ENCODE results near the gene DRC7. TPM values are rescaled to one million over a fixed set of nuclear protein-coding genes. Genes with fewer than 3 reads are reported as not detected.

The DRC7 gene
- total RNA-seq (not detected), polyA plus RNA-seq (not detected)

GRCh38 chr16:57694725-57695679, at the start of gene DRC7:
Gene DRC7, plus strand, starts transcription at chr16:57694806. Its CDS starts 3,144 bp downstream, at chr16:57697950.
- peak within 1 kb of the TSS in 1 of 4 donors; percentile 26 for H3K4me3 ChIP-seq
- TF ChIP-seq POLR2A (IDR thresholded peaks at IDR 0.05) = no peak
- no peak for TF ChIP-seq EP300 (IDR thresholded peaks at IDR 0.05)
- no peak for TF ChIP-seq POLR2AphosphoS5 (IDR thresholded peaks at IDR 0.05)
- TF ChIP-seq CTCF (IDR thresholded peaks at IDR 0.05) = no peak
- H3K36me3 ChIP-seq = no peaks in the 10 kb centered on the region
- no peak for DNase-seq
- H3K9me3 ChIP-seq = no peaks in the 10 kb centered on the region
- H3K4me1 ChIP-seq = no peaks in the 10 kb centered on the region
- WGBS, 2 donors = 32 to 36% methylated on average over 8 of the region's 8 CpGs
- intact Hi-C loops (cut with DNase I) = no loop called here
- no peak within 1 kb of the TSS for H3K27ac ChIP-seq
- H3K27me3 ChIP-seq = peaks cover 0 to 11% (median 0%) of the 10 kb centered on the region in 3 donors

- peak overlapping the region in 1 of 4 donors; percentile 53 for H3K27ac ChIP-seq
- no peak for DNase-seq
- peaks cover 0 to 10% (median 0%) of the 10 kb centered on the region in 3 donors for H3K27me3 ChIP-seq
- 63 to 83% methylated on average over 10 of the region's 10 CpGs for WGBS, 2 donors
- no peaks in the 10 kb centered on the region for H3K36me3 ChIP-seq
- no peaks in the 10 kb centered on the region for H3K4me1 ChIP-seq
- TF ChIP-seq EP300 (IDR thresholded peaks at IDR 0.05) (no peak), POLR2A (IDR thresholded peaks at IDR 0.05) (no peak), CTCF (IDR thresholded peaks at IDR 0.05) (no peak), POLR2AphosphoS5 (IDR thresholded peaks at IDR 0.05) (no peak)
- intact Hi-C loops (cut with DNase I) = loop anchor here (5.0 kb wide), 1 partner anchor 68 kb away; no protein-coding TSS in a partner anchor
- H3K4me3 ChIP-seq = no peak overlapping the region
- H3K9me3 ChIP-seq = no peaks in the 10 kb centered on the region
Observed at GRCh38 chr16:57645169-57645568, 49.4 kb upstream of the DRC7 start.

- H3K4me1 ChIP-seq = no peaks in the 10 kb centered on the region
- peak; percentile 73 for DNase-seq
- intact Hi-C loops (cut with DNase I) = loop anchor here (5.0 kb wide), 1 partner anchor 69 kb away; no protein-coding TSS in a partner anchor
- peak overlapping the region in 3 of 4 donors; percentile 2 to 53 (median 17) for H3K27ac ChIP-seq
- no peaks in the 10 kb centered on the region for H3K36me3 ChIP-seq
- peaks cover 0 to 10% (median 0%) of the 10 kb centered on the region in 3 donors for H3K27me3 ChIP-seq
- H3K9me3 ChIP-seq = no peaks in the 10 kb centered on the region
- no peak overlapping the region for H3K4me3 ChIP-seq
- 67 to 75% methylated on average over 24 of the region's 24 CpGs for WGBS, 2 donors
- TF ChIP-seq EP300 (IDR thresholded peaks at IDR 0.05) (no peak), POLR2AphosphoS5 (IDR thresholded peaks at IDR 0.05) (peak in 1 of 4 donors; percentile 40), POLR2A (IDR thresholded peaks at IDR 0.05) (no peak), CTCF (IDR thresholded peaks at IDR 0.05) (no peak)
Observed at GRCh38 chr16:57645691-57646387, 48.8 kb upstream of the DRC7 start.

- DNase-seq = no peak
- no peaks in the 10 kb centered on the region for H3K9me3 ChIP-seq
- H3K4me1 ChIP-seq = no peaks in the 10 kb centered on the region
- TF ChIP-seq CTCF (IDR thresholded peaks at IDR 0.05) (no peak), EP300 (IDR thresholded peaks at IDR 0.05) (no peak), POLR2A (IDR thresholded peaks at IDR 0.05) (no peak), POLR2AphosphoS5 (IDR thresholded peaks at IDR 0.05) (no peak)
- 71 to 75% methylated on average over 14 of the region's 14 CpGs for WGBS, 2 donors
- H3K27me3 ChIP-seq = peaks cover 0 to 10% (median 0%) of the 10 kb centered on the region in 3 donors
- no peaks in the 10 kb centered on the region for H3K36me3 ChIP-seq
- intact Hi-C loops (cut with DNase I) = loop anchor here (5.0 kb wide), 1 partner anchor 69 kb away; no protein-coding TSS in a partner anchor
- no peak overlapping the region for H3K4me3 ChIP-seq
- peak overlapping the region; percentile 2 to 53 (median 14) for H3K27ac ChIP-seq
Observed at GRCh38 chr16:57646388-57647039, 48.1 kb upstream of the DRC7 start.
